ENCODE results near the gene HBB.

GRCh38 chr11:5252919-5253265, 26.0 kb upstream of the HBB start:
- TF ChIP-seq POLR2A (IDR thresholded peaks at IDR 0.05): no peak
- TF ChIP-seq CTCF (IDR thresholded peaks at IDR 0.05): no peak

Measured in stomach (tissue), 4 donors.